ENCODE data around the gene EDIL3. TPM values are rescaled to one million over a fixed set of nuclear protein-coding genes. Genes with fewer than 3 reads are reported as not detected.

EDIL3 gene
- total RNA-seq, 1 donor from 2014 or later, result 86.1 TPM

GRCh38 chr5:83973925-83974815 lies 410.5 kb downstream of the EDIL3 start:
- DNase-seq (ENCODE audit: low read depth), result no peak

GRCh38 chr5:83972909-83973308 lies 411.8 kb downstream of the EDIL3 start:
- no peak for DNase-seq (ENCODE audit: low read depth)

GRCh38 chr5:83972236-83972635 lies 412.4 kb downstream of the EDIL3 start:
- no peak for DNase-seq (ENCODE audit: low read depth)

GRCh38 chr5:83967417-83967816 lies 417.3 kb downstream of the EDIL3 start:
- DNase-seq (ENCODE audit: low read depth), result no peak

- no peak for DNase-seq (ENCODE audit: low read depth)
These were observed 419.2 kb downstream of the EDIL3 start for GRCh38 chr5:83965441-83965840.

GRCh38 chr5:83964271-83964670 lies 420.4 kb downstream of the EDIL3 start:
- DNase-seq (ENCODE audit: low read depth), result no peak

GRCh38 chr5:83957188-83957587 lies 427.5 kb downstream of the EDIL3 start:
- DNase-seq (ENCODE audit: low read depth), result peak; percentile 54

GRCh38 chr5:83956386-83956785 lies 428.3 kb downstream of the EDIL3 start:
- DNase-seq (ENCODE audit: low read depth), result peak; percentile 40

- DNase-seq (ENCODE audit: low read depth), result peak; percentile 83
These were observed 428.8 kb downstream of the EDIL3 start for GRCh38 chr5:83955916-83956315.

GRCh38 chr5:83947763-83948162 lies 436.9 kb downstream of the EDIL3 start:
- no peak for DNase-seq (ENCODE audit: low read depth)

GRCh38 chr5:83946516-83946915 lies 438.2 kb downstream of the EDIL3 start:
- DNase-seq (ENCODE audit: low read depth), result no peak

GRCh38 chr5:83942155-83942554 lies 442.5 kb downstream of the EDIL3 start:
- DNase-seq (ENCODE audit: low read depth), result no peak

GRCh38 chr5:83937837-83938236 lies 446.8 kb downstream of the EDIL3 start:
- no peak for DNase-seq (ENCODE audit: low read depth)

GRCh38 chr5:83931969-83932368 lies 452.7 kb downstream of the EDIL3 start:
- DNase-seq (ENCODE audit: low read depth), result peak; percentile 10

- DNase-seq (ENCODE audit: low read depth), result peak; percentile 81
These were observed 457.4 kb downstream of the EDIL3 start for GRCh38 chr5:83927140-83927733.

GRCh38 chr5:83925955-83926337 lies 458.7 kb downstream of the EDIL3 start:
- no peak for DNase-seq (ENCODE audit: low read depth)

GRCh38 chr5:83925321-83925954 lies 459.2 kb downstream of the EDIL3 start:
- DNase-seq (ENCODE audit: low read depth), result peak; percentile 79

- DNase-seq (ENCODE audit: low read depth), result no peak
These were observed 459.8 kb downstream of the EDIL3 start for GRCh38 chr5:83924891-83925290.

GRCh38 chr5:83924171-83924570 lies 460.5 kb downstream of the EDIL3 start:
- DNase-seq (ENCODE audit: low read depth), result no peak

GRCh38 chr5:83922699-83923098 lies 462.0 kb downstream of the EDIL3 start:
- peak; percentile 26 for DNase-seq (ENCODE audit: low read depth)

- no peak for DNase-seq (ENCODE audit: low read depth)
These were observed 462.9 kb downstream of the EDIL3 start for GRCh38 chr5:83921666-83922193.
